Epithelial cell of alveolus of lung (primary cell): ENCODE data around the gene EPN1. TPM values are rescaled to one million over a fixed set of nuclear protein-coding genes. Genes with fewer than 3 reads are reported as not detected.

Experiments used
- total RNA-seq: library from RNA; depleted of rRNA; stranded (reverse); fragments of >200 nt; gene quantifications from 2 replicates; pipeline ENCODE4 v1.2.1, GENCODE V29; 2015

The EPN1 gene
- total RNA-seq: 126 and 179 TPM in 2 replicates

GRCh38 chr19:55674841-55675660, at the start of gene EPN1:
Gene EPN1, plus strand, starts transcription at chr19:55675226. Its CDS starts 3,402 bp downstream, at chr19:55678628.

GRCh38 chr19:55640577-55641425, 34.2 kb upstream of the EPN1 start, which contains the start of gene ZNF580:
Gene ZNF580, plus strand, starts transcription at chr19:55641002. Its CDS starts 1,507 bp downstream, at chr19:55642509.

GRCh38 chr19:55643003-55643886, 31.8 kb upstream of the EPN1 start, which contains the start of gene ZNF581:
Gene ZNF581, plus strand, starts transcription at chr19:55643649. Its CDS starts 923 bp downstream, at chr19:55644572.

GRCh38 chr19:55647732-55648584, 27.1 kb upstream of the EPN1 start, which contains the start of gene CCDC106:
Gene CCDC106, plus strand, starts transcription at chr19:55648212. Its CDS starts 835 bp downstream, at chr19:55649047.

GRCh38 chr19:55654868-55655647, 20.0 kb upstream of the EPN1 start, which contains the start of gene U2AF2:
Gene U2AF2, plus strand, starts transcription at chr19:55655035. Its CDS starts 70 bp downstream, at chr19:55655105.

GRCh38 chr19:55738302-55738701, 63.3 kb downstream of the EPN1 start, which contains the start of gene NLRP9:
Gene NLRP9, minus strand, starts transcription at chr19:55738402. Its CDS starts 28 bp downstream, at chr19:55738374.

GRCh38 chr19:55758797-55759196, 83.8 kb downstream of the EPN1 start, which contains the start of gene RFPL4A:
Gene RFPL4A, plus strand, starts transcription at chr19:55759097. Its CDS starts 2,704 bp downstream, at chr19:55761801.

Other genes with a start within 250 kb of the EPN1 start
- not detected in 2 replicates for gene SHISA7, start 231.9 kb upstream of the EPN1 start, total RNA-seq
- gene ISOC2, start 213.6 kb upstream of the EPN1 start, total RNA-seq: 40.2 and 112 TPM in 2 replicates
- not detected in 2 replicates for gene C19orf85, start 210.5 kb upstream of the EPN1 start, total RNA-seq
- 3.2 and 10.4 TPM in 2 replicates for gene ZNF628, start 198.6 kb upstream of the EPN1 start, total RNA-seq
- gene NAT14, start 190.0 kb upstream of the EPN1 start, total RNA-seq: 28.7 and 53.0 TPM in 2 replicates
- 6.9 and 19.6 TPM in 2 replicates for gene SSC5D, start 186.8 kb upstream of the EPN1 start, total RNA-seq
- 1.8 TPM in 1 of 2 replicates, not detected in the other for gene SBK2, start 138.1 kb upstream of the EPN1 start, total RNA-seq
- gene SBK3, start 129.7 kb upstream of the EPN1 start, total RNA-seq: 0.13 and 0.40 TPM in 2 replicates
- 7.2 and 13.8 TPM in 2 replicates for gene ZNF579, start 94.4 kb upstream of the EPN1 start, total RNA-seq
- gene FIZ1, start 75.7 kb upstream of the EPN1 start, total RNA-seq: 3.5 and 8.9 TPM in 2 replicates
- gene ZNF524, start 74.9 kb upstream of the EPN1 start, total RNA-seq: 17.5 and 19.0 TPM in 2 replicates
- gene ZNF865, start 69.6 kb upstream of the EPN1 start, total RNA-seq: 3.7 and 6.8 TPM in 2 replicates
- 3.9 and 5.3 TPM in 2 replicates for gene ZNF784, start 50.7 kb upstream of the EPN1 start, total RNA-seq
- 18.1 and 30.6 TPM in 2 replicates for gene ZNF580, start 34.2 kb upstream of the EPN1 start, total RNA-seq
- gene ZNF581, start 31.6 kb upstream of the EPN1 start, total RNA-seq: 33.0 and 58.8 TPM in 2 replicates
- 18.0 and 25.4 TPM in 2 replicates for gene CCDC106, start 27.0 kb upstream of the EPN1 start, total RNA-seq
- gene U2AF2, start 20.2 kb upstream of the EPN1 start, total RNA-seq: 101 and 133 TPM in 2 replicates
- gene NLRP9, start 63.2 kb downstream of the EPN1 start, total RNA-seq: not detected in 2 replicates
- gene RFPL4A, start 83.9 kb downstream of the EPN1 start, total RNA-seq: not detected in 2 replicates
- not detected in 2 replicates for gene RFPL4AL1, start 93.9 kb downstream of the EPN1 start, total RNA-seq
- not detected in 2 replicates for gene NLRP11, start 156.8 kb downstream of the EPN1 start, total RNA-seq
- not detected in 2 replicates for gene NLRP4, start 161.3 kb downstream of the EPN1 start, total RNA-seq